GM12874 (cell line): ENCODE data around the gene SLTM.

Source experiments
- TF ChIP-seq, protein P1 (sequence below): IDR thresholded peaks from 2 replicates; pipeline ENCODE4 v1.5.1; 2011; ENCODE audit warnings: low read depth, mild to moderate bottlenecking, control low read depth, low read length, moderate library complexity; ENCODE audit not compliant: insufficient read depth

SLTM gene

DNA sequence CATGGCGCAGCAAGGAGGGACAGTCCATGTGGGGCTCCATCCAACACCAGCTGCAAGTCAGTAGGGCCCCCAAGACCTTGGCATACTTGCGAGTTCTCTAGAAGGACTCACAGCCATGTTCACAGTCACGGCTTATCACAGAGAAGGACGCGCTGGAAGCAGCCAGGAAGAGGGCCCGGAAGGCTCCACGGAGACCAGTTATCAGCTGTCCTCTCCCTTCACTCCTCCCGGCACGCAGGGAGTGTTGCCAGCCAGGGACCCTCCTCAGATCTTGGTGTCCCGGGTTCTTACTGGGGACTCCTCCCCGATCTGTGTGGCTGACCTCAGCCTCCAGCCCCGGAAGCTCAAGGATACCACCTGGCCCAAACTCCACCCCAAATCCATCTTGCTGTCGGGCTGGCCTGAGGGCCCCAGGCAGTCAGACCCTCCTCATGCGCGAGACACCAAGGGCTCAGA lies 68.0 kb downstream of the SLTM start:
- TF ChIP-seq, protein P1, sequence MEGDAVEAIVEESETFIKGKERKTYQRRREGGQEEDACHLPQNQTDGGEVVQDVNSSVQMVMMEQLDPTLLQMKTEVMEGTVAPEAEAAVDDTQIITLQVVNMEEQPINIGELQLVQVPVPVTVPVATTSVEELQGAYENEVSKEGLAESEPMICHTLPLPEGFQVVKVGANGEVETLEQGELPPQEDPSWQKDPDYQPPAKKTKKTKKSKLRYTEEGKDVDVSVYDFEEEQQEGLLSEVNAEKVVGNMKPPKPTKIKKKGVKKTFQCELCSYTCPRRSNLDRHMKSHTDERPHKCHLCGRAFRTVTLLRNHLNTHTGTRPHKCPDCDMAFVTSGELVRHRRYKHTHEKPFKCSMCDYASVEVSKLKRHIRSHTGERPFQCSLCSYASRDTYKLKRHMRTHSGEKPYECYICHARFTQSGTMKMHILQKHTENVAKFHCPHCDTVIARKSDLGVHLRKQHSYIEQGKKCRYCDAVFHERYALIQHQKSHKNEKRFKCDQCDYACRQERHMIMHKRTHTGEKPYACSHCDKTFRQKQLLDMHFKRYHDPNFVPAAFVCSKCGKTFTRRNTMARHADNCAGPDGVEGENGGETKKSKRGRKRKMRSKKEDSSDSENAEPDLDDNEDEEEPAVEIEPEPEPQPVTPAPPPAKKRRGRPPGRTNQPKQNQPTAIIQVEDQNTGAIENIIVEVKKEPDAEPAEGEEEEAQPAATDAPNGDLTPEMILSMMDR = no peak

DNA sequence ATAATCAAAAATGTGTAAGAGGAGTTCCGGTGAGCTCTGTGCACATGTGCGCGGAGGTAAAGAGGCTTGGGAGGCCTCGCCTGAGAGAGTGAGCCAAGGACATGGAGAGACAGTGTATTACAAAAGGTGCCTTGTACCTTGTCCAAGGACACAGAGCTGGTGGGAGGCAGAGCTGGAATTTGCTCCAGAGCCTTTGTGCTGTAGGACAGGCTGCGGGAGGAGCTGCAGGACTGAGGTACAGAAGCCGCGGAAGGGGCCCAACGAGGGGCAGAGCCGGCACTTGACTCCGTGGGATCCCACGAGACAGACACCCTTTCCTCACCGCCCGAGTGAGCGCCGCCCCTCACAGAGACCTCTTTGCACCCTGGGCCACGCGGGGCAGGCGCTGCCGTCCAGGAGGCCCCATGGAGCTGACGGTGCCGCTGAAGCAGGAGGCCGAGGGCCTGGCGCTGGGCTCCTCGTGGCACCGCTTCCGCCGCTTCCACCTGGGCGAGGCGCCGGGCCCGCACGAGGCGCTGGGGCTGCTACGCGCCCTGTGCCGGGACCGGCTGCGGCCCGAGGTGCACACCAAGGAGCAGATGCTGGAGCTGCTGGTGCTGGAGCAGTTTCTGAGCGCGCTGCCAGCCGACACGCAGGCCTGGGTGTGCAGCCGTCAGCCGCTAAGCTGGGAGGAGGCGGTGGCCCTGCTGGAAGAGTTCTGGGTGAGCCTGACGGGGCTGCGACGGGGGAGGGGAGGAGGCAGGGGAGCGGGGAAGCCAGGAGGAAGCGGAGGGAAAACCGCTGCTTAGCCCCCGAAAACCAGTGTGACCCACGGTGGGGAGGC lies 68.7 kb downstream of the SLTM start:
- TF ChIP-seq, protein P1 = no peak

- TF ChIP-seq, protein P1 = no peak
These were observed 71.2 kb downstream of the SLTM start for GRCh38 chr15:58862326-58862725.

GRCh38 chr15:58856086-58856485 lies 77.4 kb downstream of the SLTM start:
- TF ChIP-seq, protein P1 = no peak

DNA sequence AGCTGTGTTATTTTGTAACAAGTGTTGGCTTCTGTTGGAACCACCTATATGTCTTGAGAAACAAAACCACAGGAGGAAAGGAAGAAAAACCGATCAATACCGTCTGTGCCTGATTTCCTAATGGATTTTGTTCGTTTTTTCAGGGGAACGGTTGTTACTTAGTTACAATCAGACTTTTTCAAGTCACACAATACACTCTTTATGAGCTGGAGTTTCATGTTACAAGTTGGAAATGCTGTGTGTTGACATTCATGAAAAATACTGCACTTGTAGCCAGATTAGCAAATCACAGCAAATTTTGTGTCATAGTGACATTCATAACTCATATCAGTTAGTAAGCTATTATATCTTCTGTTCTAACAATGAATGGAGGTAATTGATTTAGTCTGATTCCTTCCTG lies 78.9 kb downstream of the SLTM start:
- TF ChIP-seq, protein P1 = no peak

DNA sequence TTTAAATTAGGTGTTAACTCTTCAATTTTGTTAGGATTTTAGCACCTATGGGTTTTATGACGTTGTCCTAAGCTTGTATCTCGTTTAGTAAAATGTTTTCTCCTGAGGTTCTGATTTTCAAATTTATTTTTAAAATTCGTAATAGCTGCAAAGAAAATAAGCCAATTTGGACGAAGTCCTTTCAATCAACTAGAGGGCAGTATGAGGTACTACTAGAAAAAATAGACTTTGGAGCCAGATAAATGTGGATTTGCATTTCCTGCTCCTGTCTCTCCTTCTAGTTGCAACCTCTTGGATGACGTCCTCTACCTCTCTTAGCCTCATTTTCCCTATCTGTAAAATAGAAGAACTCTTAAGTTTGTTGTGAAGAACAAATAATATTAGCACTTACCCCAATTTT lies 81.1 kb downstream of the SLTM start:
- TF ChIP-seq, protein P1 = no peak

DNA sequence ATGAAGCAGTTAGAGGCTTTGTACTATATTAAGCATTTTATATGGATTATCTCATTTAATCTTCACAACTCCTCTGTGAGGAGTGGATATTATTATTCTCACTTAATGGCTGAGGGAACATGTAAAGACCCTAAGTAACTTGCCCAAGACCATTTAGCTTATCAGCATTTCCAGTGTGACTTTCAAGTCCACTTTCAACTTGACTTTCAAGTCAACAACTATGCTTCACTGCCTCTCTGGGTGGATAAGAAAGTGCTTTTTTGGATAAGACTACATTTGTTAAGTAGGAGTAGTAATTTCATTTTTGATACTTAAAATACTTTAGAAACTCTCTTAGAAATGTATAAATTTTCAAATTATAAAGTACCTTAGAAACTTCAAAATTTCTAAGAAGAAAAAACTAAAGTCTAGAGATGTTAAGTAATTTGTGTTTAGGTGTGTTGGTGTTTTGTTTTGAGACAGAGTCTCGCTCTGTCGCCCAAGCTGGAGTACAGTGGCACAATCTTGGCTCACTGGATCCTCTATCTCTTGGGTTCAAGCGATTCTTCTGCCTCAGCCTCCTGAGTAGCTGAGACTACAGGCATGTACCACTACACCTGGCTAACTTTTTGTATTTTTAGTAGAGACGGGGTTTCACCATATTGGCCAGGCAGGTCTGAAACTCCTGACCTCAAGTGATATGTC lies 90.6 kb downstream of the SLTM start:
- TF ChIP-seq, protein P1 = no peak
